NCI-H1417 (cell line): ENCODE measurements around the gene NIPBL.
A peak's percentile ranks its signal among the peaks of the same experiment; 100 is the strongest.
"Not testable (repeated sequence)": the region's sequence is repeated elsewhere in the genome, so short reads cannot be mapped to it uniquely, and the experiment has no call there.

Experiments used
- DNase-seq, 3 experiments: peaks; one replicate each; lab custom pipeline; 2025; lab: John Stamatoyannopoulos, UW

NIPBL gene

GRCh38 chr5:36948650-36949049 is 72.1 kb downstream of the NIPBL start:
- no peak for DNase-seq

DNA sequence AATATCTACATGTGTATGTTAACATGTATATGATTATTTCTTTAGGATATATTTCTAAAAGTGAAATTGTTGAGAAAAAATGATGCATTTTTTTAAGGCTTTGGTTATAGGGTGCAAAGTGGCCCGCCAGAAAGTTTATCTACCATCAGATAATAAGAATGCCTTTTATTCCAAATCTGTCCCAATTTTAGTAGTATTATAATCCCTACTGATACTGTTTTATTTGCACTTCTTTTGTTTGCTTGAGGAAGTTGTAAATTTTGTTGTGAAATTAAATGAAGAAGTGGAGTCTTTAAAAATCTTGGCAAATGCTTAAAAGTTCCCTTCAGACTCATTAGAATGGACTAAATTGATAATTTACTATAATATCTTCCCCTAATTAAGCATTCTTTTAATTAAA is 73.0 kb downstream of the NIPBL start:
- DNase-seq = no peak

DNA sequence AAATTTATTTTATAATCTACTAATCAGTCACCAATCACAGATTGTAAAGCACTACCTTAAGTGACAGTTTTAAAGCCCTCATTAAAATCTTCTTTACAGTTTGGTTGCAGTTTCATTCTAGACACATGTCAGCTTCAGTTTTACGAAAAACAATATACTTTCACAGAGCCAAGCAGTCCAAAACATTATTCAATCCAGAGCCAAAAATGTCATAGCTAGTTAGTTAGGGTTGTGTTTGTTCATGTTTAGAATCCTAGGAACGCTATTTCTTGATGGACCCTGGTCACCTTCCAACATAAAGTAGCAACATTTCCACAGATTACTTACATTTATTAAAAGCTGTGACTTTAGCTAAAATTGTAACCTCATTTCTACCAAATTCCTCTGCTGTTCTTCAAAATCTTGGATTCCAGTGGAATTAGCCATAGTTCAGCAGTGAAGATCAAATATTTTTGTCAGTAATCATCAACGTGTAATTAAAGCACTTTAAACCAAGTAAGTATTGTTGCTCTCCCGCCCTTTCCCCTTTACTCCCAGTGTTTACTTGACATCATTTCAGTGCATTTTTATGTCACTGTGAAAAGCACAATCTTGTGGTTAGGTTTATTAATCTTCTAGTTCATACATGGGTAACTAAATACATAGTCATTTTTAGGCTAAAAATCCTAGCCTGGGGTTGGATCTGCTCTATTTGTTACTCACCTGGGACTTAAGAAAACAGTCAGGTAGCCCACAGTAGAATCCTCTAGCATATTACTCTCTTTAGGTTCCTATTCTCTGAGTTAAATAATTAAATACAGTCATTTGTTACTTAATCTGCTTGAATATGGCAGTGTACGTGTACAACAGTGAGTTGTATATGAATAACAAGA is 74.3 kb downstream of the NIPBL start:
- no peak for DNase-seq

DNA sequence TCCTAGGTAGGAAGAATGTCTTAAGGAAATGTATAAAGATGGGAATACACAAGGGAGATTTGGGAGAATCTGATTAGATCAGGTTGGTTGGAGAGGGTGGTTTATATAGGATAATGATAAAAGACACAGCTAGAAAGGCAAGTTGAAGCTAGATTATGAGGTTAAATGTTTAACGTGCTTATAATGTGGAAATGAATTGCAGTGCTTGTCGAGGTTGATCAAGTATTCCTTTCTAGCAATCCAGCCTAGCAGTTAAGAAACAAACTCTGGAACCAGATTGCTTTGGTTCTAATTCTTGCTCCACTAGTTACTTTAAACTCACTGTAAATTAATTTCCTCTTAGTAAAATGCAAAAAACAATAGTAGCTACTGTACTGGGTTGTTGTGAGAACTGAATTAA is 76.5 kb downstream of the NIPBL start:
- no peak for DNase-seq

DNA sequence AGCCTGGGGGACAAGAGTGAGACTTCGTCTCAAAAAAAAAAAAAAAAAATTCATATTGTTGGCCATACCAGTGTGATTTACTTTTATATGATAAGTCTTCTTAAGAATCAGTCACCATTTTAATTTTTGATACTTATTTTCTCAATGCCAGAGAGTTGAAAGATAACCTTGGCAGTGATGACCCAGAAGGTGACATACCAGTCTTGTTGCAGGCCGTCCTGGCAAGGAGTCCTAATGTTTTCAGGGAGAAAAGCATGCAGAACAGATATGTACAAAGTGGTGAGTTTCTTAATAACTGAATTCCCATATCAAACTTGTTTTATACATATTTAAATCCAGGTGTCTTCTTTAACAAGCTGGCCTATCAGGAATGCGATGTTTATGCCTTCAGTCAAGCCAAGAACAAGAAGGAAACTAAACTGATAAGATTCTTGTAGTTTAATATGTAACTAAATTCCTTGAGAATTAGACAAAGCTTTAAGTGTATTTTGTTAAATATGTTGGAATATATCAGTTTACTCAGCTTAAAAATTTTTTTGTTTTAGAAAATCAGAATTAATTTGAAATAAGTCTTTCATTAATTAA is 81.5 kb downstream of the NIPBL start:
- no peak for DNase-seq

- DNase-seq = no peak
Observed at GRCh38 chr5:36958612-36959011, 82.0 kb downstream of the NIPBL start.

DNA sequence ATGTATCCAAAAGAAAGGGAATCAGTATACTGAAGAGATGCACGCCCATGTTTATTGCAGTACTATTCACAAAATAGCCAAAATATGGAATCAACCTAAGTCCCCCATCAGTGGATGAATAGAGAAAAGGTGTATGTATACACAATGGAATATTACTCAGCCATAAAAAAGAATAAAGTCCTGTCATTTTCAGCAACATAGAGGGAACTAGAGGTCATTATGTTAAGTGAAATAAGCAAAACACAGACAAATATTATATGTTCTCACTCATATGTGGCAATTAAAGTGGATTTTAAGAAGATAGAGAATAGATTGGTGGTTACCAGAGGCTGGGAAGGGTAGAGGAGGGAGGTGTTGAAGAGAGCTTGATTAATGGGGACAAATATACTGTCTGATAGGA is 88.6 kb downstream of the NIPBL start:
- DNase-seq = no peak

- DNase-seq = no peak
Observed at GRCh38 chr5:36969700-36970395, 93.3 kb downstream of the NIPBL start.

DNA sequence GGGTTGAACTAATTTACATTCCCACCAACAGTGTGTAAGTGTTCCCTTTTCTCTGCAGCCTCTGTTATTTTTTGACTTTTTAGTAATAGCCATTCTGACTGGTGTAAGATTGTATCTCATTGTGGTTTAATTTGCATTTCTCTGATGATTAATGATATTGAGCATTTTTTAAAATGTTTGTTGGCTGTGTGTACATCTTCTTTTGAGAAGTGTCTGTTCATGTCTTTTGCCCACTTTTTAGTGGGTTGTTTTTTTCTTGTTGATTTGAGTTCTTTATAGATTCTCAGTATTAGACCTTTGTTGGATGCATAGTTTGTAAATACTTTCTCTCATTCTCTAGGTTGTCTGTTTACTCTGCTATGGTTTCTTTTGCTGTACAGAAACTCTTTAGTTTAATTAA is 101.6 kb downstream of the NIPBL start:
- DNase-seq = no peak

DNA sequence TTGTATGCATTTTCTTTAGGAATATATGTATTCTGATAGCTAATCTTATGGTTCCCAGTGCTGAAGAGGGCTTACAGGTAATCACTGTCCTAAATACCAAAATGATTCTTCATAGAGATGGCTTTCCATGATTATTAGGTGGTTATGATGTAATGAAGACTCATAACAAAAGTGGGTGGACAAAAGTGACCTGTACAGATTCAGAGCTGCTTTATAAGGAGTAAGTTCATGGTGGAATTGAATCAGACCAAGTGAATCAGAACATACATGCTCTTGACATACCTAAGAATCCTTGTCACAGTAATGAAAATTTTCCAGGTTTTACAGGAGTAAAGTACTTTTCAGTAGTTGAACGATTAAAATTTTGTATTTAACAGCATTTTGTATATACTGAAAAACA is 105.6 kb downstream of the NIPBL start:
- no peak for DNase-seq

- no peak for DNase-seq
Observed at GRCh38 chr5:36985387-36985786, 108.8 kb downstream of the NIPBL start.

- DNase-seq = no peak
Observed at GRCh38 chr5:36988396-36988795, 111.8 kb downstream of the NIPBL start.

DNA sequence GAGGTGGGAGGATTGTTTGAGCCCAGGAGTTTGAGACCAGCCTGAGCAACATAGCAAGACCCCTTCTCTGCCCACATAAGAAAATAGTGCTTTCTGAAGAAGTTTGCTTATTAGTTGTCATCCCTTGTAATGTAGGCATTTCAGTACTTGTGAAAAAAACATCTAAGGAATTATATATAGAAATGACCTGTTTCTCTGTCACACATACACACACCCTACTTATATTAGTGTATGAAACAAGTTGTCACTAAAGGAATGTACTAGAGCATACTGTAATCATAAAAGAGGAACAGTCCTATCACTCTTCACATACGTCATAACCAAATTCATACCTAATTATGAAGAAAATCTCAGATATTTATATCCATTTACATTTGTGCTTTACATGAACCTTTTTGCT is 122.0 kb downstream of the NIPBL start:
- DNase-seq = no peak

GRCh38 chr5:37002176-37002751 is 125.7 kb downstream of the NIPBL start:
- DNase-seq = peak in 1 of 3 experiments; percentile 9

DNA sequence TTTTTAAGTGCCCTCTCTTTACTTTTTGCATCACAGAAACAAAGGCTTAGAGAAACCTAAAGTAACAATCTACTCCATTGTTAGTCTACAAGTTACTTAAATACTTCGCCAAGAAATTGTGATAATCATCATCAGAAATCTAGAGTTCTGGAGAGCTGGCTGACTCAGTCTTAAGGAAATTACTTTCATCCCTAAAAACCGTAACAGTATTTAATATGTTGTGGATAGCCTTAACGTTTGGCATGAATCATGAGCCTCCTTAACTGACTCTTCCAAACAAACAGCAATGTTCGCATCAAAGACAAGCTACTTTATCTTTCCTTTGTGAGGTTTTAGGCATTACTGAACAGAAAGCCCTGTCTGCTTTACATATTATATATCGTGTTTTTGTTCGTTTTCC is 128.7 kb downstream of the NIPBL start:
- DNase-seq = no peak

DNA sequence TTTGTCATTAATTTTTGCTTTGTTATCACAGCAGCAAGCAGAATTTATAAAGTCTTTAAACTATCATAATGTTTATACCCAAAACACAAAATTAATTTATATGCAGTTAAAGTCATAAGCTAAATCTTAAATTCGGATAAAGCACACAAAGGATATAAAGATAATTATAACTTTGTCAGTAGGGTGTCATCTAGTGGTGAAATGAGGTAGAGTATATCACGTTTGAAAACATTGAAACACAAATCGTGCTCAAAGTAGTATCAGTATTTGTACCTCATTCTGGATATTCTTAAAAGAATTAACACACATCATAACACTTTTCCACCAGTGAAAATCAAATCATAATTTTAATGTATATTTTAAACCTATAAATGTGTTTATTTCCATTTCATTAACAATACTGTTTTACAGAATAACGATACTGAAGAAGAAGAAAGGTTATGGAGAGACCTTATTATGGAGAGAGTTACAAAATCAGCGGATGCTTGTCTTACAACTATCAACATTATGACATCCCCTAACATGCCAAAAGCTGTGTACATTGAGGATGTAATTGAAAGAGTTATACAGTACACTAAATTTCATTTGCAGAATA is 129.5 kb downstream of the NIPBL start:
- DNase-seq = peak in 1 of 3 experiments; percentile 60

DNA sequence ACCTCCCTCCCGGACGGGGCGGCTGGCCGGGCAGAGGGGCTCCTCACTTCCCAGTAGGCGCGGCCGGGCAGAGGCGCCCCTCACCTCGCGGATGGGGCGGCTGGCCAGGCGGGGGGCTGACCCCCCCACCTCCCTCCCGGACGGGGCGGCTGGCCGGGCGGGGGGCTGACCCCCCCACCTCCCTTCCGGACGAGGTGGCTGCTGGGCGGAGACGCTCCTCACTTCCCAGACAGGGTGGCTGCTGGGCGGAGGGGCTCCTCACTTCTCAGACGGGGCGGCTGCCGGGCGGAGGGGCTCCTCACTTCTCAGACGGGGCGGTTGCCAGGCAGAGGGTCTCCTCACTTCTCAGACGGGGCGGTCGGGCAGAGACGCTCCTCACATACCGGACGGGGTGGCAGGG is 136.6 kb downstream of the NIPBL start:
- DNase-seq = not testable (repeated sequence)

DNA sequence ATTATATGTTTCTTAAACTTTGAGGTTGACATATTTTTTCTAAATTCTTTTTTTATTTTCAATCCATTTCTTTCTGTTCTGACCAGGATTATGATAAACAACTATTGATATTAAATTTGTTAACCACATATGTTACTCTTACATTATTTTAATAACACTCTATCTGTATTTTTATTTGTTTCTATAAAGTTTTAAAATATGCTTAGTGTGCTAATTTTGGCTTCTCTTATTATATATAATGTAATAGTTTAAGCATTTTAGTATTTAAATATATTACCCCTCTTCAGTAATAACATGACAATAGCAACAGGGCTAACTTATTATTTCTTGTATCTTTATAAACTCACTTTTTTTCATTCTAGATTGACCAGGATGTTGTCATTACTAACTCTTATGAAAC is 137.8 kb downstream of the NIPBL start:
- DNase-seq = no peak

DNA sequence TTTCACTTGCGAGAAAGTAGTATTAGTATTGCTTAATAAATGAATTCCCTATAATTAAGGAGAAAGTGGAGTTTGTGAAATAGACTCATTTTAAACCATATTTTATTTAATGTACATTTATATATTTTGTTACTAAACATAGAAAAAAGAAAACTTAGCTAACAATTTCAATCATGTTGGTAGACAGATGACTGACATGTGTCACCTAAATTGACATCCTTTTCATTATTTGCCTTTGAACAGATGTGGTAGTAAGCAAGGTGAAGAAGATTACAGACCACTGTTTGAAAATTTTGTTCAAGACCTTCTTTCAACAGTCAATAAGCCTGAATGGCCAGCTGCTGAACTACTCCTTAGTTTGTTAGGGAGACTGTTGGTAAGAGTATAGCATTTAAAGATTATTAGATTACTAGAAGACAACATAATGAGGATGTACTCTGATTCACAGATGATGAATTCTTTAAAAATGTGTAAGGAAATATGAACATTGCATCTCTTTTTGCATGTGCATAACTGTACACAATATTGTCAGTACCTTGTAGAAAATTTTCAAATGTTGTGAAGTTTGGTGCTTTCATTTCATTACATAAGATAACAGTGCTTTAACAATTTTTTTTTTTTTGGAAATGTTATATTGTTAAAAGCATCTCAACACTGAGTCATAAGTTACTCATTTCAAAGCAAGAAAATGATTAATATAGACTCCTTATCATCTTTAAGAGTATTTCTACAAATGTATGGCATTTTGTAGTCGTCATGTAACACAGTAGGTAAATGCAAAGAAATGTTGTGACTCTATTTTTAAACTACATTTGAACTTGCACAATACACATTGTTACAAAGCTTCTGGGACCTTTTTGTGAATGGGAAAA is 139.5 kb downstream of the NIPBL start:
- DNase-seq = no peak

DNA sequence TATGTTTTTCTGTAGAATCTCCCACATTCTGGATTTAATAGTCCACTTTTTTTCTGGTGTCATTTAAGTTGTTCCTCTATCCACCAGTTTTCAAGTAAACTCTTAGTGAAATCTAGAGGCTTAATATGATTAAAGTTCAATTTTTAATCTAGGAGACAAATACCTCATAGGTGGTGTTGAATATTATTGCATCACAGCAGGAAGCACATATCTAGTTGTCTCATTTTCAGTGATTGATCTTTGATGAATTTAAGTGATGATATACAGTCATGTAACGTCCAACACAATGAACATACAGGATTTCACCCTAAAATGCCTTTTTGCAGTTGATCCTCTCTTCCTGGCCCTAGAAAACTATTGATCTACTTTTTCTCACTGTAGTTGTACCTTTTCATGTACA is 152.3 kb downstream of the NIPBL start:
- DNase-seq = no peak

DNA sequence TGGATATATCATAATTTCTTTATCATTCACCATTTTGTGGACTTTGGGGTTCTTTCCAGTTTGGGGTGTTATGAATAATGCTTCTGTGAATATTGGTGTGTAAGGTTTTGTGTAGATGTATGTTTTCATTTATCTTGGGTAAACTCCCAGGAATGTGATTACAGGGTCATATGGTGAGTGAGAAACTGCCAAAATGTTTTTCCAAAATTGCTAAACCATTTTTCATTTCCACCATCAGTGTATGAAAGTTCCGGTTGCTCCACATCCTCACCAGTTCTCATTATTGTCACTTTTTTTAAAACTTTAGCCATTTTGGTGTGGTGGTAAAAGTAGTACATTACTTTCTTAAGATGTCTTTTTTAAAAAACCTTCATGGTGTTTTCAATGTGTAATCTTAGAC is 152.9 kb downstream of the NIPBL start:
- DNase-seq = no peak
